CD14-positive monocyte (primary cell): ENCODE data around the gene CSMD2. TPM values are rescaled to one million over a fixed set of nuclear protein-coding genes. Genes with fewer than 3 reads are reported as not detected.

Experiments used
- DNase-seq, 3 donors: peaks; one replicate each; pipeline ENCODE4 v3.0.0-alpha.2; 2011 to 2022
- H2AFZ ChIP-seq: 2 replicates; pipeline ENCODE4 v1.6.0; 2012; ENCODE audit warnings: mild to moderate bottlenecking, low read depth, low read length, inconsistent platforms; ENCODE audit not compliant: insufficient read depth, poor library complexity, severe bottlenecking
- H3K27ac ChIP-seq, 2 donors: 1 replicate in 1 of 2; 2 replicates in 1 of 2; pipeline ENCODE4 v1.5.1; 2012 to 2013; ENCODE audit warnings: low read length in 2 of 2, control low read depth in 1 of 2, inconsistent platforms in 1 of 2, low read depth in 1 of 2, mild to moderate bottlenecking in 1 of 2
- H3K27me3 ChIP-seq, 2 donors: one replicate each; pipeline versions ENCODE4 v1.6.0 to v1.6.1; 2011 to 2013; ENCODE audit warnings: low read length in 2 of 2; ENCODE audit not compliant: control insufficient read depth in 2 of 2, insufficient read depth in 2 of 2
- H3K36me3 ChIP-seq, 2 donors: replicated peaks in 1 of 2; 1 replicate in 1 of 2; 2 replicates in 1 of 2; pipeline versions ENCODE4 v1.5.1 to v1.6.1; 2012 to 2013; ENCODE audit warnings: low read length in 2 of 2, control low read depth in 1 of 2, inconsistent platforms in 1 of 2, mild to moderate bottlenecking in 1 of 2; ENCODE audit not compliant: insufficient read depth in 2 of 2, control insufficient read depth in 1 of 2
- H3K4me1 ChIP-seq, 2 donors: 1 replicate in 1 of 2; 2 replicates in 1 of 2; pipeline versions ENCODE4 v1.5.1 to v1.6.1; 2012 to 2013; ENCODE audit warnings: low read length in 2 of 2, control low read depth in 1 of 2, inconsistent platforms in 1 of 2, mild to moderate bottlenecking in 1 of 2, moderate library complexity in 1 of 2; ENCODE audit not compliant: insufficient read depth in 2 of 2, control insufficient read depth in 1 of 2
- H3K4me2 ChIP-seq: replicated peaks from 2 replicates; pipeline ENCODE3; 2012; ENCODE audit warnings: low read length, moderate library complexity, mild to moderate bottlenecking; ENCODE audit not compliant: poor library complexity, severe bottlenecking; ENCODE audit errors: extremely low read depth
- H3K4me3 ChIP-seq, 3 experiments: fragments of 200-600 bp in 1 of 3; sonication (generic) in 1 of 3; replicated peaks in 1 of 3; 1 replicate in 2 of 3; 2 replicates in 1 of 3; pipeline ENCODE4 v1.5.1; 2011 to 2013; ENCODE audit warnings: low read length in 3 of 3, mild to moderate bottlenecking in 3 of 3, control low read depth in 2 of 3, low read depth in 2 of 3, inconsistent platforms in 1 of 3, moderate library complexity in 1 of 3
- H3K79me2 ChIP-seq: 2 replicates; pipeline ENCODE4 v1.6.0; 2012; ENCODE audit warnings: mild to moderate bottlenecking, control low read depth, inconsistent platforms, low read length, moderate library complexity; ENCODE audit not compliant: insufficient read depth
- H3K9ac ChIP-seq: 2 replicates; pipeline ENCODE4 v1.6.0; 2017; ENCODE audit warnings: low read length, mild to moderate bottlenecking; ENCODE audit not compliant: insufficient read depth, poor library complexity, severe bottlenecking
- H3K9me3 ChIP-seq, 2 donors: replicated peaks in 1 of 2; 1 replicate in 1 of 2; 2 replicates in 1 of 2; pipeline versions ENCODE4 v1.5.1 to v1.6.1; 2012 to 2013; ENCODE audit warnings: low read length in 2 of 2, control low read depth in 1 of 2; ENCODE audit not compliant: control insufficient read depth in 1 of 2, insufficient read depth in 1 of 2
- H4K20me1 ChIP-seq: 2 replicates; pipeline ENCODE4 v1.6.0; 2012; ENCODE audit warnings: mild to moderate bottlenecking, low read length, control low read depth, moderate library complexity; ENCODE audit not compliant: insufficient read depth
- H3K27ac Mint-ChIP-seq, 7 donors: one replicate each; pipeline ENCODE4 v1.8.0; 2020; ENCODE audit warnings: mild to moderate bottlenecking in 7 of 7, mixed read lengths in 7 of 7, moderate library complexity in 6 of 7, inconsistent platforms in 2 of 7
- H3K27me3 Mint-ChIP-seq, 3 donors: one replicate each; pipeline ENCODE4 v1.8.0; 2021 to 2022; ENCODE audit warnings: low read depth in 3 of 3, mild to moderate bottlenecking in 3 of 3, mixed read lengths in 3 of 3, moderate library complexity in 3 of 3, inconsistent platforms in 1 of 3
- H3K36me3 Mint-ChIP-seq, 2 donors: one replicate each; pipeline ENCODE4 v1.8.0; 2020; ENCODE audit warnings: mixed read lengths in 2 of 2, inconsistent platforms in 1 of 2, mild to moderate bottlenecking in 1 of 2
- H3K4me1 Mint-ChIP-seq: one replicate; pipeline ENCODE4 v1.8.0; 2020; ENCODE audit warnings: mild to moderate bottlenecking, mixed read lengths
- H3K4me3 Mint-ChIP-seq, 2 donors: one replicate each; pipeline ENCODE4 v1.8.0; 2020; ENCODE audit warnings: mild to moderate bottlenecking in 2 of 2, mixed read lengths in 2 of 2, moderate library complexity in 1 of 2
- H3K9me3 Mint-ChIP-seq, 7 donors: one replicate each; pipeline ENCODE4 v1.8.0; 2020 to 2022; ENCODE audit warnings: mixed read lengths in 7 of 7, mild to moderate bottlenecking in 6 of 7, moderate library complexity in 6 of 7, inconsistent platforms in 2 of 7
- WGBS: methylation state at CpG from one replicate; pipeline ENCODE4 v1.1.5; 2013; ENCODE audit warnings: missing lambda C conversion rate; ENCODE audit not compliant: insufficient coverage; 5-methylcytosine and 5-hydroxymethylcytosine counted together
- intact Hi-C, 2 donors: fragments of 100-400 bp; cut with micrococcal nuclease; formaldehyde crosslinking; loops; one replicate each; pipeline versions ENCODE4 v1.15.0 to v1.15.1; 2023
- polyA plus RNA-seq, 3 donors: library from polyadenylated mRNA; depleted of rRNA in 1 of 3; unstranded in 2 of 3; stranded (reverse) in 1 of 3; fragments of 300-500 nt in 2 of 3; fragments of >200 nt in 1 of 3; fragmentation: Illumina TruSeq in 2 of 3; gene quantifications; 1 replicate in 2 of 3; 2 replicates in 1 of 3; pipeline ENCODE4 v1.2.3, GENCODE V29; 2012 to 2021
- TF ChIP-seq, protein P1 (sequence below): fragments of 200-600 bp; IDR thresholded peaks from one replicate; pipeline ENCODE4 v1.8.0; 2022; ENCODE audit warnings: antibody characterized with exemption, mild to moderate bottlenecking

Gene CSMD2
- polyA plus RNA-seq, 3 donors: 0.04 TPM; not detected in 2

DNA sequence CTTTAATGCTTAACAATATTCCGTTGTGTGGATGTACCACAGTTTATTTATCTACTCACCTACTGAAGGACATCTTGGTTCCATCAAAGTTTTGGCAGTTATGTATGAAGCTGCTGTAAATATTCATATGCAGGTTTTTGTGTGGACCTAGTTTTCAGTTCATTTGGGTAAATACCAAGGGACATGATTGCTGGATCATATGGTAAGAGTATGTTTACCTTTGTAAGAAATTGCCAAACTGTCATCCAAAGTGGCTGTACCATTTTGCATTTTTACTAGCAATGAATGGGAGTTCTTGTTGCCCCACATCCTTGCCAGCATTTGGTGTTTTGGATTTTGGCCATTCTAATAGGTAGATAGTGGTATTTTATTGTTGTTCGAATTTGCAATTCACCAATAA lies 682.6 kb downstream of the CSMD2 start:
- H3K4me3 Mint-ChIP-seq: no peak overlapping the region

DNA sequence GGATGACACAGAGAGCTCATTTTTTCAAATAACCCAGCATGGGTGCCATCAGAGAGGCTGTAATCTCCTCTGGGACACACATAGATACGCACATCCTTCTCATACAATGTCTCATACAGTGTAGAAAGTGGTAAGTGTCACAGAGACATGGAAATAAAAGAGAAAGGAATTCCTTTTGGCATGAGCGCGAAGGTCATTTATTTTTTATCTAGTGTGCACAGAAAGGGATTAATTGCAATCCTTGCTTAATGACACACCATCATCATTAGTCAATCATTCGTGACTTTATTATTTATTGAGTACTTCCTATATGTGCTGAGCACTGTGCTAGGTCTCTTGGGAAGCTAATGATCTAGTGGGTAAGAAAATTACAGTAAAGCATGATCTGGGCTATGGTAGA lies 687.6 kb downstream of the CSMD2 start:
- no peaks in the 10 kb centered on the region for H3K79me2 ChIP-seq
- H3K4me2 ChIP-seq: no peak overlapping the region
- H3K27me3 Mint-ChIP-seq: peaks cover 0 to 1% (median 0%) of the 10 kb centered on the region in 3 donors
- no peaks in the 10 kb centered on the region for H3K27me3 ChIP-seq
- no peak overlapping the region for H3K27ac Mint-ChIP-seq
- WGBS: no CpG with 5 or more reads among the region's 4 CpGs
- peaks cover 6 to 8% of the 10 kb centered on the region in 2 donors for H3K4me1 ChIP-seq
- H3K4me1 Mint-ChIP-seq: peaks cover 11% of the 10 kb centered on the region
- intact Hi-C loops: no loop called here
- no peaks in the 10 kb centered on the region for H4K20me1 ChIP-seq
- H3K9me3 Mint-ChIP-seq: no peaks in the 10 kb centered on the region
- peaks cover 5 to 9% of the 10 kb centered on the region in 2 donors for H3K36me3 Mint-ChIP-seq
- H2AFZ ChIP-seq: no peak overlapping the region
- H3K4me3 Mint-ChIP-seq: no peak overlapping the region
- no peak overlapping the region for H3K4me3 ChIP-seq
- H3K9me3 ChIP-seq: no peaks in the 10 kb centered on the region
- TF ChIP-seq, protein P1, sequence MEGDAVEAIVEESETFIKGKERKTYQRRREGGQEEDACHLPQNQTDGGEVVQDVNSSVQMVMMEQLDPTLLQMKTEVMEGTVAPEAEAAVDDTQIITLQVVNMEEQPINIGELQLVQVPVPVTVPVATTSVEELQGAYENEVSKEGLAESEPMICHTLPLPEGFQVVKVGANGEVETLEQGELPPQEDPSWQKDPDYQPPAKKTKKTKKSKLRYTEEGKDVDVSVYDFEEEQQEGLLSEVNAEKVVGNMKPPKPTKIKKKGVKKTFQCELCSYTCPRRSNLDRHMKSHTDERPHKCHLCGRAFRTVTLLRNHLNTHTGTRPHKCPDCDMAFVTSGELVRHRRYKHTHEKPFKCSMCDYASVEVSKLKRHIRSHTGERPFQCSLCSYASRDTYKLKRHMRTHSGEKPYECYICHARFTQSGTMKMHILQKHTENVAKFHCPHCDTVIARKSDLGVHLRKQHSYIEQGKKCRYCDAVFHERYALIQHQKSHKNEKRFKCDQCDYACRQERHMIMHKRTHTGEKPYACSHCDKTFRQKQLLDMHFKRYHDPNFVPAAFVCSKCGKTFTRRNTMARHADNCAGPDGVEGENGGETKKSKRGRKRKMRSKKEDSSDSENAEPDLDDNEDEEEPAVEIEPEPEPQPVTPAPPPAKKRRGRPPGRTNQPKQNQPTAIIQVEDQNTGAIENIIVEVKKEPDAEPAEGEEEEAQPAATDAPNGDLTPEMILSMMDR: no peak
- H3K36me3 ChIP-seq: peaks cover 5 to 16% of the 10 kb centered on the region in 2 donors
- DNase-seq: no peak
- H3K9ac ChIP-seq: no peak overlapping the region
- no peak overlapping the region for H3K27ac ChIP-seq

More for the DNA sequence above, 682.6 kb downstream of the CSMD2 start:
- Histone ChIP-seq H3K27me3 (no peaks in the 10 kb centered on the region), H3K27ac (no peak overlapping the region), H3K36me3 (peaks cover 5 to 16% of the 10 kb centered on the region in 2 donors), H2AFZ (no peak overlapping the region), H3K79me2 (no peaks in the 10 kb centered on the region), H3K4me2 (no peak overlapping the region), H3K9ac (no peak overlapping the region), H3K4me1 (no peaks in the 10 kb centered on the region), H4K20me1 (no peaks in the 10 kb centered on the region), H3K4me3 (no peak overlapping the region), H3K9me3 (no peaks in the 10 kb centered on the region)
- TF ChIP-seq, protein P1: no peak
- H3K4me1 Mint-ChIP-seq: no peaks in the 10 kb centered on the region
- intact Hi-C loops: no loop called here
- peaks cover 28 to 41% of the 10 kb centered on the region in 2 donors for H3K36me3 Mint-ChIP-seq
- no CpG with 5 or more reads among the region's 2 CpGs for WGBS
- H3K27ac Mint-ChIP-seq: no peak overlapping the region
- no peaks in the 10 kb centered on the region for H3K27me3 Mint-ChIP-seq
- peaks cover 0 to 10% (median 6%) of the 10 kb centered on the region in 7 donors for H3K9me3 Mint-ChIP-seq
- no peak for DNase-seq
